Glutamatergic neuron (in vitro differentiated cells): ENCODE data around the gene NFAT5. TPM values are rescaled to one million over a fixed set of nuclear protein-coding genes. Genes with fewer than 3 reads are reported as not detected.

Source experiments
- DNase-seq: peaks from one replicate; pipeline ENCODE4 v3.0.0; 2022
- H3K27ac Mint-ChIP-seq: one replicate; pipeline ENCODE4 v1.8.0; 2020; ENCODE audit warnings: mild to moderate bottlenecking, mixed read lengths, inconsistent platforms; ENCODE audit not compliant: unreplicated experiment
- H3K27me3 Mint-ChIP-seq: one replicate; pipeline ENCODE4 v1.8.0; 2020; ENCODE audit warnings: mild to moderate bottlenecking, moderate library complexity, mixed read lengths, inconsistent platforms; ENCODE audit not compliant: unreplicated experiment
- H3K36me3 Mint-ChIP-seq: one replicate; pipeline ENCODE4 v1.8.0; 2020; ENCODE audit warnings: mild to moderate bottlenecking, mixed read lengths, inconsistent platforms; ENCODE audit not compliant: unreplicated experiment
- H3K4me1 Mint-ChIP-seq: one replicate; pipeline ENCODE4 v1.8.0; 2020; ENCODE audit warnings: mild to moderate bottlenecking, low read depth, mixed read lengths, inconsistent platforms; ENCODE audit not compliant: unreplicated experiment
- H3K4me3 Mint-ChIP-seq: one replicate; pipeline ENCODE4 v1.8.0; 2020; ENCODE audit warnings: mild to moderate bottlenecking, mixed read lengths, inconsistent platforms; ENCODE audit not compliant: unreplicated experiment
- H3K9me3 Mint-ChIP-seq: one replicate; pipeline ENCODE4 v1.8.0; 2020; ENCODE audit warnings: mild to moderate bottlenecking, moderate library complexity, mixed read lengths, inconsistent platforms; ENCODE audit not compliant: unreplicated experiment
- CTCF ChIP-seq: fragments of 200-600 bp; sonication (generic); IDR thresholded peaks from one replicate; pipeline ENCODE4 v1.5.0; 2021; ENCODE audit not compliant: partially characterized antibody, unreplicated experiment
- total RNA-seq: library from RNA; stranded (reverse); fragmentation: NEBNext Ultra II Directional; extraction: Animal tissue kit (Norgen Biotek cat#: 25700); gene quantifications from one replicate; pipeline ENCODE4 v1.2.1, GENCODE V29; 2021; ENCODE audit not compliant: unreplicated experiment

The NFAT5 gene
- total RNA-seq, 1 donor from 2014 or later = 26.3 TPM

GRCh38 chr16:69699915-69700314 lies 134.1 kb downstream of the NFAT5 start:
- Mint-ChIP-seq H3K9me3 (no peaks in the 10 kb centered on the region), H3K27ac (no peak overlapping the region), H3K27me3 (no peaks in the 10 kb centered on the region), H3K4me3 (no peak overlapping the region), H3K4me1 (peaks cover 2% of the 10 kb centered on the region), H3K36me3 (no peaks in the 10 kb centered on the region)
- no peak for TF ChIP-seq CTCF
- no peak for DNase-seq

GRCh38 chr16:69701452-69701851 lies 135.7 kb downstream of the NFAT5 start:
- H3K27ac Mint-ChIP-seq = no peak overlapping the region
- H3K9me3 Mint-ChIP-seq = no peaks in the 10 kb centered on the region
- no peak overlapping the region for H3K4me3 Mint-ChIP-seq
- no peak for TF ChIP-seq CTCF
- H3K4me1 Mint-ChIP-seq = peaks cover 2% of the 10 kb centered on the region
- H3K27me3 Mint-ChIP-seq = no peaks in the 10 kb centered on the region
- no peaks in the 10 kb centered on the region for H3K36me3 Mint-ChIP-seq
- no peak for DNase-seq

GRCh38 chr16:69701866-69702265 lies 136.1 kb downstream of the NFAT5 start:
- H3K27me3 Mint-ChIP-seq = no peaks in the 10 kb centered on the region
- no peak overlapping the region for H3K27ac Mint-ChIP-seq
- no peaks in the 10 kb centered on the region for H3K36me3 Mint-ChIP-seq
- H3K4me1 Mint-ChIP-seq = peaks cover 2% of the 10 kb centered on the region
- no peak for DNase-seq
- no peak for TF ChIP-seq CTCF
- H3K9me3 Mint-ChIP-seq = no peaks in the 10 kb centered on the region
- H3K4me3 Mint-ChIP-seq = no peak overlapping the region

- no peak for TF ChIP-seq CTCF
- Mint-ChIP-seq H3K4me3 (no peak overlapping the region), H3K4me1 (peaks cover 2% of the 10 kb centered on the region), H3K27me3 (peaks cover 3% of the 10 kb centered on the region), H3K9me3 (no peaks in the 10 kb centered on the region), H3K27ac (no peak overlapping the region), H3K36me3 (no peaks in the 10 kb centered on the region)
- DNase-seq = no peak
Observed at GRCh38 chr16:69703638-69704037, 137.9 kb downstream of the NFAT5 start.

GRCh38 chr16:69706256-69706974 lies 140.6 kb downstream of the NFAT5 start:
- DNase-seq = no peak
- Mint-ChIP-seq H3K27me3 (peaks cover 3% of the 10 kb centered on the region), H3K4me1 (peaks cover 2% of the 10 kb centered on the region), H3K36me3 (no peaks in the 10 kb centered on the region), H3K9me3 (no peaks in the 10 kb centered on the region), H3K4me3 (no peak overlapping the region), H3K27ac (no peak overlapping the region)
- no peak for TF ChIP-seq CTCF
